GM20000 (cell line): ENCODE measurements around the gene ORAI2.

Experiments used
- DNase-seq: peaks from one replicate; pipeline ENCODE4 v3.0.0; 2012; ENCODE audit warnings: low spot score
- TF ChIP-seq, protein P1 (sequence below): IDR thresholded peaks from 2 replicates; pipeline ENCODE4 v1.5.1; 2012; ENCODE audit warnings: mild to moderate bottlenecking, control low read depth; ENCODE audit errors: extremely low read depth, missing control alignments

ORAI2 gene

DNA sequence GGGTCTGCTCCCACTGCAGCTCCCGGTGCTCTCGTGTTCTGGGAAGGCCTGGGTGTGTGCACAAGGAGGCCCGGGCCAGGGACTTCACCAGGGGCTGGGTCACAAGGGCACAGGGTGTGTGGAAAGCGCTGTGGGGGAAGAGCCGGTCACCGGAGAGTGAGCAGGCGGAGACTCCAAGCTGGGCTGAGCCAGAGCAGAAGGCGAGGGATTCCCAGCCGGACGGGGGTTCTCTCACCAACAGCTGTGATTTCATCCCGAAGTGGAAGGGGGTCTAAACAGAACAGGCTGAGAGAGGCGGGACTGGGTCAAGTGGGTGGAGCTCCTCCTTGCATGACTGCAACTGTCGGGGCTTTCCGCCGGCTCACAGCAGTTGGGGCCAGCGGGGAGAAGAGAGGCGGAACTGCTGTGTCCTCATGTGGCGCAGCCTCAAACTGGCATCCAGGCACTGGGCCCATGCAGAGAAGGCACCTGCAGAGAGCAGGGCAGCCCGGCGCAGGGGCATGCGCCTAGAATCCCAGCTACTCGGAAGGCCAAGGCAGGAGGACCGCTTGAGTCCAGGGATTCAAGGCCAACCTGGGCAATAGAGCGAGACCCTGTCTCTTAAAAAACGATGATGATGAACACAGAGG lies 7.6 kb upstream of the ORAI2 start:
- DNase-seq, result peak; percentile 84
- TF ChIP-seq, protein P1, sequence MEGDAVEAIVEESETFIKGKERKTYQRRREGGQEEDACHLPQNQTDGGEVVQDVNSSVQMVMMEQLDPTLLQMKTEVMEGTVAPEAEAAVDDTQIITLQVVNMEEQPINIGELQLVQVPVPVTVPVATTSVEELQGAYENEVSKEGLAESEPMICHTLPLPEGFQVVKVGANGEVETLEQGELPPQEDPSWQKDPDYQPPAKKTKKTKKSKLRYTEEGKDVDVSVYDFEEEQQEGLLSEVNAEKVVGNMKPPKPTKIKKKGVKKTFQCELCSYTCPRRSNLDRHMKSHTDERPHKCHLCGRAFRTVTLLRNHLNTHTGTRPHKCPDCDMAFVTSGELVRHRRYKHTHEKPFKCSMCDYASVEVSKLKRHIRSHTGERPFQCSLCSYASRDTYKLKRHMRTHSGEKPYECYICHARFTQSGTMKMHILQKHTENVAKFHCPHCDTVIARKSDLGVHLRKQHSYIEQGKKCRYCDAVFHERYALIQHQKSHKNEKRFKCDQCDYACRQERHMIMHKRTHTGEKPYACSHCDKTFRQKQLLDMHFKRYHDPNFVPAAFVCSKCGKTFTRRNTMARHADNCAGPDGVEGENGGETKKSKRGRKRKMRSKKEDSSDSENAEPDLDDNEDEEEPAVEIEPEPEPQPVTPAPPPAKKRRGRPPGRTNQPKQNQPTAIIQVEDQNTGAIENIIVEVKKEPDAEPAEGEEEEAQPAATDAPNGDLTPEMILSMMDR, result no peak

DNA sequence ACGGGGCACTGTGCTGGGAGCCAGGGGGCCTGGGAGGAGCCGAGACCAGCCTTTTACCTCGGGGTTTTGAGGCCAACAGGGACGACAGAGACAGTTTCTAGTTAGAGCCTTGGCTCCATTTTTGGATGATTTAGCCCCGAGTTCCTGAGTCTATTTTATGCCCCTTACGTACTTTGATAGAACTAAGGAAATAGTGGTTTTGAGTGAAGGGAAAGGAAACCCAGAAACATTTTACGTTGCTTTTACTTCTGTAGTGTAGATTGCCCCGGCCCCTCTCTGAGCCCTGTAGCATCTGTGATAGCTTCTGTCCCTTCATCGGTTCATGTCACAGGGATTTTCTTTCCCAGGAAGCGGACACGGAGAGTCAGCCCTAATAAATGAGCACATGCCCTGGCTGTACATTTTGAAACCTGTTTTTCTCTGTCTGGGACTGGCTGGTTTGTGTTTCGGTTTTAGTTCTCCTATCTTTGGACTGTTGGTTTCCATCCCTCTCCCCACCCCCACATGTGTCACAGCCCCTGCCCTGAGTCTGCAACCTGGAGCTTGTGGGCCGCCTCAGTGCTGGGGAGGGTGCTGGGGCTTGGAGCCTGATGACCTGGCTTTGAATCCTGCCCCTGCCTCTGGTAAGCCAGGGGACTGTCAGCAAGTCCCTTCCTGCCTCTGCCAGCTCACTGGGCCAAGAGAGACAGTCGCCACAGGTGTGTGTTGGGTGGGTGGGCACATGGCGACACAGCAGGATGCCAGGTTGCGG lies 6.9 kb upstream of the ORAI2 start:
- TF ChIP-seq, protein P1, result no peak
- DNase-seq, result peak; percentile 81

DNA sequence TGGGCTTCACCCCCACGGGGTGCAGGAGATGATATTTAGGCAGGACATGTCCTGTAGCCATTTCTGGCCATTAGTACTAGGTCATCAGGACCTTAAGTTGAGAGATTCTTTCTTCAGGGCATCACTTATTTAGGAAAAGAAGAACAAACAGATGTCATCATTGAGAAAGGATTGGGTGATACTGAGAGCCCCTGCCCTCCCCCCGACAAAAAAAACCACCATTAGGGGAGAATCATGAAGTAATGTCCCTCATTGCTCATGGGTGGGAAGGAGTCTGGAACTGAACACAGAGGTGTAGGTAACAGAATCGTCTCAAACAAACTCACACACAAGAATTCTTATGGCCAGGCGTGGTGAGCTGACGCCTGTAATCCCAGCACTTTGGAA lies 6.4 kb upstream of the ORAI2 start:
- TF ChIP-seq, protein P1, result no peak

DNA sequence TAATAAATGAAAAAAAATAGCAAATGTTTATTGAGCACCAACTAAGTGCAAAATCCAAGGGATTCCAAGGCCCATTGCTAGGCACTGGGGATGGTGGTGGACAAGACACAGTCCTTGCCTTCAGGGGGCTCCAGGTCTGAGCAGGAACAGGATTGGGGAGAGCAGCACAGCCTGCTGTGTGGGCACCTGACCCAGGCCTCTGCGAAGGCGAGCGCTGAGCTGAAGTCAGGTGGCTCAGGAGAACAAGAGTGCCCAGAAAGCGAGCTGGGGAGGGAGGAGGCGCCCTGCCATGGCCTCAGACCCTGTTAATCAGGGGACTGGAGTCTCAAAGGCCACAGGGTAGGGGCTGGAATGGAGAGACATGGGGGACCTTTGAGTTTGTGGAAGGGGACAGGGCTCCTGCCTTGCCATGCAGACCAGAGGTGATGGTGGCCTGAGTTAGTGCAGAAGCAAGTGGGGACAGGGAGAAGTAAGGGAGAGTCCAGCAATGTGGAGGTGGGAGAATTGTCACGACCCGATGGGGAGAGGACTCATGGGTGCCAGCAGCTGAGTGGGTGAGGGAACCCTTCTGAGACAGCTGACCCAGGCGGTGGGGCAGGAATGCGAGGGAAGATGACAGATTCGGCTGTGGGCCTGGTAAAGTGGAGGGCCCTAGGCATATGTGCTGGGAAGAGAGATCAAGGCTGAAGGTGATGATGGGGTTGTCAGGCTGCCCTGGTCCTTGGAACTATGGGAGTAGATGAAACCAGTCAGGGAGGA lies 4.1 kb upstream of the ORAI2 start:
- DNase-seq, result no peak
- TF ChIP-seq, protein P1, result no peak

More for the DNA sequence above, 6.4 kb upstream of the ORAI2 start:
- no peak for DNase-seq

DNA sequence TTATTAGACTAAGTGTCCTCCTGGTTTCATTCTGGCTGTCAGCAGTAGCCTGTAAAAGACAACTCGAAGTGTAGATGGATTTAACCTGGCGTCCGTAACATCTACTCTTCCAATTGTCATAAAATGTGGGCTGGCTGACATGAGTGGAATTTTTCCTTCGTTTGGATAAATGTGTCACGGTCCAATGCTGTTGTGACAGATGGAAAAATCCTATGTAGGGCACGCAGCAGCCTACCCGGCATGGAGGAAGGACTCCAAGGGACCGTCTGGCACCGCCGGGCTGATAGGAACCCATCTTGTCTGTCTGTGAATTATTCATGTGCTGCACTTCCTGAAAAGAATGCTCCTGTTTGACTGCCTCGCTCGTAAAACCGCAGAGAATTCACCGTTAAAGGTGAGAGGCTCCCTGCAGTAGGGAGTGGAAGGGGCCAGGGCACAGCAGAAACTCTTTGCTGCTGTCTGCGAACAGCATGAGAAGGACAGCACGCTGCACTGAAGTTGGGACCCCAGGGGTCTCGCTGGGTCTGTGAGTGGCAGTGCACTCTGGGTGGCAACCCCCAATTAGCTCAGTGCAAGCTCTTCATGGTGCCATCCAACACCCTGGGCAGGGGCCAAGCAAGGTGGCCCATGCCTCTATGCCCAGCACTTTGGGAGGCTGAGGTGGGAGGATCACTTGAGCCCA lies 1.6 kb upstream of the ORAI2 start:
- DNase-seq, result peak; percentile 69
- TF ChIP-seq, protein P1, result no peak

DNA sequence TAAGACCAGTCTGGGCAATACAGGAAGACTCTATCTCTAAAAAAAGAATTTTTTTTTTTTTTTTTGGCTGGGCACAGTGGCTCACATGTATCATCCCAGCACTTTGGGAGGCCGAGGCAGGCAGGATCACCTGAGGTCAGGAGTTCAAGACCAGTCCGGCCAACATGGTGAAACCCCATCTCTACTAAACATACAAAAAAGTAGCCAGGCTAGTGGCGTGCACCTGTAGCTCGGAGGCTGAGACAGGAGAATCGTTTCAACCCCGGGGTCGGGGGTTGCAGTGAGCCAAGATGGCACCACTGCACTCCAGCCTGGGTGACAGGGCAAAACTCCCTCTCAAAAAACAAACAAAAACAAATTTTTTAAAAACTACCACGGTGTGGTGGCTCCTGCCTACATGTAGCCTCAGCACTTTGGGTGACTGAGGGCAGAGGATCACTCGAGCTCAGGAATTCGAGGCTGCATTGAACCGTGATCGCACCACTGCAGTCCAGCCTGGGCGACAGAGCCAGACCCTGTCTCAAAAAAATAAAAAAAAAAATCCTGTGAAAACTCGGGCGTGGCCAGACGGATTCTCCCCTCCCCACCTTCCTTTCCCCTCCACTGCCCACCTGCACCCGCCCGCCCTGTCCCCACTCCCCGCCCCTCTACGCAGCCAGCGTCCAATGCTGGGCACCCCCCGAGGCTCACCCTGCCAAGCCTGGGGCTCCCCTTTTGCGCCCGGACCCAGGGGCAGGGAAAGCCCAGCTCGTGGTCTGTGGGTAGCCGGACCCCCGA lies 745 bp upstream of the ORAI2 start:
- TF ChIP-seq, protein P1, result no peak
- no peak for DNase-seq
